GM21390 (cell line): Measurements from ENCODE around the gene RIT2.
"Not testable (repeated sequence)": the region's sequence is repeated elsewhere in the genome, so short reads cannot be mapped to it uniquely, and the experiment has no call there.

ENCODE experiments used
- ATAC-seq: cut with Tn5 transposase; IDR thresholded peaks from one replicate; pipeline ENCODE4 v1.9.1; 2021; ENCODE audit not compliant: unreplicated experiment

RIT2 gene

DNA sequence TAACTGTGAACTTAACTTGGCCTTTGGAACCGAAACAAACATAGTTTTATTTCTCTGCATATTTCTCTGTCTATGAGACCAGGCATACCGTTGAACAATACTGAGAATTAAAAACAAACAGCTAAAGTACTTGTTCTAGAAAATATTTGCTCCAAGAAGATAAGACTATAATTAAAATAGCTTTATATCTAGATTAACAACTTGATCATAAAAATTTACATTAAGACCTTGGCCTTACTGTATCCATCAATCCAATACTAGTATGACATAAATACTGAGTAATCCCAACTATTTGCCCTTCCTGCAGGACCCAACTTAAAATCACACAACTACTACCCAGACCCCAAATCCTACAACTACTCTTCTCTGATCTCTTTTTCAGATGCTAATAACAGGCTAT is 260.9 kb downstream of the RIT2 start:
- ATAC-seq: no peak

GRCh38 chr18:42850174-42851083 is 265.1 kb downstream of the RIT2 start:
- no peak for ATAC-seq

DNA sequence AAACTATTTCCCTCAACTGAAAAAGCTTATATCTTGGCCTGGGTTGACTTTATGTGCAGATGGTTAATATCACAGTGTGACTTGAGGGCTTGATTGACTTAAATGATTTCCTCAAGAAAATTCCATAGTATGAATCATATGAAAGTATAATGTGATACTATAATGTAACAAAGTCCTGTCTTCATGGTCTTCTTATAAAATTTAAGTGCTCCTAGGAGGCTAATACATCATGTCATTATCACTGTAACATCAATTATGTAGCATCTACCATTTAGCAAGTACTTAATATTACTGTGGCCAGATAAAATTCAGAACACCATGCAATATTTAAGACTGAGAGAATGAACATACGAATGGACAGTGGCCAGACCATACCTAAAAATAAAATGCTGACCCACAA is 276.1 kb downstream of the RIT2 start:
- no peak for ATAC-seq

DNA sequence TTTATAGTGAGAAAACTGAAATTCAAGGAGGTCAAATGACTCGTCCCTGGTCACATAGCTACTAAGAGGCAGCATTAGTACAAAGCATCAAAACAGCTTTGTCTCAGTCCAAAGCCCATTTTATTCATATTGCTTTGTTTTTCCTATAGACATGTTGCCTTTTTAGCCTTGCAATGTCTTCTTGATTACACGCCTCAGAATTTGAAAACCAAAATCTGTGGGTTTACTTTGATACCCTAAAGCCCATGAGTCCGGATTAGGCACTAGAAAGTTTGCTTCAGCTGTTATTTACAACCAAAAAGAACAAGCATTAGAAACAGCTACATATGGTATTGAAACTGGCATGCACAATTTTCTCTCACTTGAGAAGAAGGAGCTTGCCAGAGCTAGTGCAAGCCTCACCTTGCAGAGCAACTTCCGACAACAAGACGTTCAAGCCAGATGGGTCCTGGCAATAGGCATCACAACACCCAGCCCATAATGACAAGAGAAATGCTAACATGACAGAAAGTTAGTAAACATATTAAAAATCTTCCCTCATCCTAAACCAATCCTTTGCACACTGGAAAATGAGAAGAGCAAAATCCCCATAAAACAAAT is 276.8 kb downstream of the RIT2 start:
- no peak for ATAC-seq

DNA sequence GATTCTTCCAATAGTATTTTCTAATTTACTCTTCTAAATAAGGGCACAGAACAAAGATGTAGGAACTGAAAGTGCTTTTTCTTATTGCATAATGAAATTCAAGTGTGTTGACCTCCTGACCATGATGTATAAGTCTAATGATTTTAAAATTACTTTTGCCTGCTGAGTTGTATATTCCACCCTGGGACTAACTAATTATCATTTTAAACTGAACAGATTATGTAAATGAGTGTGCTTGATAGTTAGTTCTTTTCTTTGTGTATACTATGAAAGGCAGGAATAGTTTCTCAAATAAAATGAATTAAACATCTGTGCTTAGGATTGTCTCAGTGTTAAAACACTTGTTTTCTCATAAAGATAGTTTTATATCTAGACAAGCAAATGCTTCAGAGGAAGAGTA is 284.5 kb downstream of the RIT2 start:
- ATAC-seq: no peak

DNA sequence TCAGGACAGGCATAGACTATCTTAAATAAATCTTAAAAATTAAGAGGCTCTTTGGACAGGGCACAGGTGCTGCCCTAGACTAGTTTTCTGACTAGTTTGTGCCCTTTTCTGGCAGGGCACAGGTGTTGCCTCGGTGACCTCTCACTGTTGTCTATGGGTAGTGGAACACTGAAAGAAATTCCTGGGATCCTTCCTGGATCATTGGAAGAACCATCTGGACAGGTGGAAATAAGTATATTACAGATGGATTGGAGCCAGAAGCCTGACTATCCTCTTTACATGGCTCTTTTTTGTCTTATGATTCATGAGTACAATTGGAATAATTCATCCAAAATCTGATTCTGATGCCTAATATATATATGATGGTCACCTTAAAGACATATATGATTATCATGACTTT is 286.6 kb downstream of the RIT2 start:
- no peak for ATAC-seq

DNA sequence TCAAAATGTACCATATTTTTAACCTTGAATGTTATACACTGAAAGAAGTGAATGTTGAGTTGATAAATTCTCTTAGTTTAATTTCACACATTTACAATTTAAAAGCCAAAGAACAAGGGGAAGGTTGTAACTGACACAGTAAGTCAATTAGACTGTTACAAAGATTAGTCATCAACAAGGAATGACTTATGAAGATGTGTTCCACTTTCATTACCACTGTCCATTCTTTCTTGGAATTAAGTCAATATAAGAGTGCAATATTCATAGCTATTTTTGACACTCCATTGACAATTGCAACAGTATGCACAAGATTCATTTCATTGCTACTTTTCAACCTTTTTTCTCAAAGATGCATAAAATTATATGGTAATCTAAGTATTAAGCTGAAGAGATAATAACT is 291.3 kb downstream of the RIT2 start:
- ATAC-seq: no peak

DNA sequence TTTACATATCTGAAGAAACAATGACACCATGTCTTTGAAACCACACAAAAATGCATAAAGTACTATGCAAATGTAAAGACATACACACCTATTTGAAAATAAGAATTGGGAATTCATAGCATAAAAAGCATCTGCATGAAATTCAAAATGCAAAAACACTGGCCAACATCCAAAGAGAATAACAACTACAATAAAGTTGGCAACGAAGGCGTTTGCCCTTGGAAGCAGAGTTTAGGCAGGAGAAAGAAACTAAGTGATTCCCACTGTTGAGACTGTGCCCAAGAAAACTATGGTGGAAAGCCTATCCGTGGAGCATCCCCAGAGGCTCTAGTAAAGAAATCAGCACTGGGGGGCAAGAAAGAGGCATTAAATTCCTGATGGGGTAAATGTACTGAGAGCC is 292.8 kb downstream of the RIT2 start:
- no peak for ATAC-seq

- no peak for ATAC-seq
Observed at GRCh38 chr18:42821492-42821891, 294.0 kb downstream of the RIT2 start.

DNA sequence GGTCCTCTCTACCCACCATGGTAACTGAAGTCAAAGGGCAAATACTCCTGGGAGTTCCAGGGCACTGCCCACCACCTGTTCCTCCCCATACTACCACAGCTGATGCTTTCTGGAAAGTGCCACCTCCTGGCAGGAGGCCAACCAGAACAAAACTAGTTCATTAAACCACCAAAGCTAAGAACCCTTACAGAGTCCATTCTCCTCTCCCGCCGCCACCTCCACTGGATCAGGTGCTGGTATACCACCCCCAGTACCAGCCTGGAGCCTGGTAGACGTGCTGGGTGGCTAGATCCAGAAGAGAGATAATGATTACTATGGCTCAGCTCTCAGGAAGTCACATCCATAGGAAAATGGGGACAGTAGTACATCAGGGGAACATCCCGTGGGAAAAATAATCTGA is 300.9 kb downstream of the RIT2 start:
- no peak for ATAC-seq

- no peak for ATAC-seq
Observed at GRCh38 chr18:42814184-42814583, 301.3 kb downstream of the RIT2 start.

DNA sequence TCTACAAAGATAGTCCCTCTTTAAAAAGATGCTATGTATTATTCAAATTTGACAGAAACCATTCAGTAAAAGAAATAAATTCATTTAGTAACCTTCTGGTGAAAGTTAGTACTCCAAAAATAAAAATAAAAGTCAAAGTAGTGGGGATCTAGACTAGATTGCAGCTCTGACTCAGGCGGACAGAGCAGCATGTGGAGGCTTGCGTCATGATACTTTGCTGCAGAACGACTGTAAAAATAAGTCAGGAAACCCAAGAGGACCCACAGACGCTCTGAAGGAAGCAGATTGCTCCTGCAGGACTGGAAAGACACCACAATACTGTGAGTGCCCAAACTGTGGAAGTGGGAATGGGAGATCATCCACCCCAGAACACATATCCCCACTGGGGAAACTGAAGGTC is 301.9 kb downstream of the RIT2 start:
- ATAC-seq: no peak

- ATAC-seq: no peak
Observed at GRCh38 chr18:42807887-42808286, 307.6 kb downstream of the RIT2 start.

DNA sequence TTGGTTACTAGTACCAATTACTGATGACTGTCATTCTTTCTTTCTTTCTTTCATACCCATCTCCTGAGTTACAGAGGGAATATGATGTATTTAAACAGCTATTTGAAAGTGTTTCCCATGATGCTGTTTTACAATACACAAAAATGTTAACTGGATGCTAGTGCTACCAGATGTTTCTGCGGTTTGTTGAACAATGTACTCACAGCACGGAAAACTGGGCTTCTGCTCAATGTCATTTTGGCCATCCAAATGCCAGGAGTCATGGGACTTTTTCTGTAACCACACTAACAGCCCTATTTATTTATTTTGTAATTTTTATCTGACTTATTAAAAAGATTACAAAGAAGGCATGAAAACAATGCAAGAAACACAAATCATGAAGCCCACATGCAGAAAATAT is 313.8 kb downstream of the RIT2 start:
- ATAC-seq: no peak

DNA sequence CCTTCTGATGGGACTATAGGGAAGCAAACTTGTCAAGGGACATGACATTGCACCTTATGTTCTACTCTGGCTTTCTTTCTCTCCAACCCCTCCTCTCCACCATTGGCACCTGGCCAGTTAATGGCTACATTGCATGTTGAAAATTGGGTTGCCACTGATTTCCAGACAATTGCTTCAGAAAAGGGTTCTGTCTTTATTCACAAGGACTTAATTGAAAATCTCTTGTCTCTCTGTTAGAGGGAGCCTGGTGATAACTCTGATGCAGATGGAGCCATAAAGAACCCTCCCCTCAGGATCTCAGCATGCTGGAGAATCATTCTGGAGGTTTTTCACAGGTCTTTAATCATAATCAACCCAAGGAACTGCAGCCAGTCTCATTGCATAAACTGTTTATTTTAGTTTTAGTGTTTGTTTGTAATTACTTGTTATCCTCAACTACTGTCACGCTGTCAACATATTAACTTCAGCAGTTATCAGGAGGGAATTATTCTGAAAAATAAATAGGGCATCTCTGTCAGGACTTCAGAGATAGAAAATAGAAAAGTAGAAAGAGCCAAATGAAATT is 316.8 kb downstream of the RIT2 start:
- no peak for ATAC-seq

DNA sequence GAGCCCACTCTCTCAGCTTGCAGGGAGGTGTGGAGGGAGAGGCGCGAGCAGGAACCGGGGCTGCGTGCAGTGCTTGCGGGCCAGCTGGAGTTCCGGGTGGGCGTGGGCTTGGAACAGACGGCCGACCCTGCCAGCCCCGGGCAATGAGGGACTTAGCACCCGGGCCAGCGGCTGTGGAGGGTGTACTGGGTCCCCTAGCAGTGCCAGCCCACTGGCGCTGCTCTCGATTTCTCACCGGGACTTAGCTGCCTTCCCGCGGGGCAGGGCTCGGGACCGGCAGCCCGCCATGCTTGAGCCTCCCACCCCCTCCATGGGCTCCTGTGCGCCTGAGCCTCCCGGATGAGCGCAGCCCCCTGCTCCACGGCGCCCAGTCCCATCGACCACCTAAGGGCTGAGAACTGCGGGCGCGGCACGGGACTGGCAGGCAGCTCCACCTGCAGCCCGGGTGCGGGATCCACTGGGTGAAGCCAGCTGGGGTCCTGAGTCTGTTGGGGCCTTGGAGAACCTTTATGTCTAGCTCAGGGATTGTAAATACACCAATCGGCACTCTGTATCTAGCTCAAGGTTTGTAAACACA is 320.2 kb downstream of the RIT2 start:
- ATAC-seq: not testable (repeated sequence)

DNA sequence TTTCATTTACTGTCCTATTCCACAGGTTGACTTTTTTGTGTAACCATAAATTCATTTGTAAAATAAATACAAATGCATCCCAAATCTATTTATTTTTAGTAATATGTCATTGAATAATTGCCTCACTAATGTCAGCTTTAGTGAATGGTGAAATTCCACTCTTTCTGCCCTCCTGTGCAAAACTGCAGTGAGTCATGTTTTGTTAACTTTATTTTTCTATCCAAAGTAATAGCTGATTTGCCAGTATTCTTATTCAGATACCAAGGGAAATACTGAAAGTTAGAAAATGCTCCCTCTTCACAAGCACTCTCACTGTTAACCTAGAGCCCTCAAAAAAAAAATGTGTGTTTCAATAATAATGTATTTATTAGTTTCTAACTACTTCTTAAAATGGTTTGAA is 322.8 kb downstream of the RIT2 start:
- no peak for ATAC-seq

GRCh38 chr18:42784632-42785031 is 330.9 kb downstream of the RIT2 start:
- no peak for ATAC-seq

DNA sequence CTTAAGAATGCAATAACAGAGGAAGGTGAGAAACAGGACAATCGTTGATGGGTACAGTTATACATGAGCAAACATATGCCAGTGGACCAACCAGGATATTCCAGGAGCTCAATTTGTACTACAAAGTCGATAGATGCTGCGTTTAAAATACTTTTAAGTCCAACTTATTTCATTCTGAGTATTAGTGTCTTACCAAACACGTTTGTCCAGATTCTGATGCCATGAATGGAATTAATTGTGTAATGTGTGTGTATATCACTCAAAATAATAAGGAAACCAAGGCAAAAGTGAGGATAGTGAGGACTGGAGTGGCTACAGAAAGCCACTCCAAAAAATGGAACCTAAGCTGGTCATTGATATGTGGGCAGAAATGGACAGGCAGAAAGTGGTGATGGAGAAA is 332.6 kb downstream of the RIT2 start:
- no peak for ATAC-seq

DNA sequence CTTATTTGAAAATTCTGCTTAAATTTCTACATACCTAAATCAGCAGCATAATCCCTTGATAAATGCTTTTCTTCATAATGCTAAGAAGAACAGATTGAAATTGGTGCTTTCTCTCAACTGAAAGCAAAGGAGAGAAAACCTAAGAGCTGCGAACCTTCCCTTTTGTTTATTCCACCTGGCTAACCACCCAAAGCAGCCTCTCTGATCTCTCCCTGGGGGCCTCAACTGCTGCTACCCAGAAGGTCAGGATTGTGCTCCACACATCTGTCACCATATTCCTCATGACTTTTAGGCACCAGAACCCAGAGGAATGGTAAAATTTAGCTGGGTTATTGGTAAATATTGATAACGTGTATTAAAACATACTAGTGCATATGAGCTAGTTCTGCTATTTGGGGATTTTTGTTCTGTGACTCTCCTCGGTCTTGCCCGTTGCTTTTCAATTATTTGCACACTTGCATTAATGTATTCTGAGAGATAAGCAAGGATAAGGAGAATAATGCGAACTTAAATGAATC is 334.1 kb downstream of the RIT2 start:
- no peak for ATAC-seq

- ATAC-seq: no peak
Observed at GRCh38 chr18:42780171-42780570, 335.3 kb downstream of the RIT2 start.
